ENCODE data around the gene LPAR5.

The LPAR5 gene

GRCh38 chr12:6632026-6632983 is 3.5 kb downstream of the LPAR5 start:
- Histone ChIP-seq H3K36me3 (ENCODE audit: control insufficient read depth, insufficient read depth, low read length) (no peaks in the 10 kb centered on the region), H3K9ac (ENCODE audit: low read length) (peak overlapping the region; percentile 8), H3K4me3 (ENCODE audit: low read length) (no peak overlapping the region), H3K4me1 (ENCODE audit: control insufficient read depth, insufficient read depth, low read length) (no peaks in the 10 kb centered on the region), H3K27me3 (ENCODE audit: control insufficient read depth, insufficient read depth, low read length) (no peaks in the 10 kb centered on the region), H3K27ac (ENCODE audit: low read depth, low read length) (no peak overlapping the region)

GRCh38 chr12:6631549-6631961 is 4.2 kb downstream of the LPAR5 start:
- H3K9ac ChIP-seq (ENCODE audit: low read length): no peak overlapping the region
- no peaks in the 10 kb centered on the region for H3K36me3 ChIP-seq (ENCODE audit: control insufficient read depth, insufficient read depth, low read length)
- no peaks in the 10 kb centered on the region for H3K27me3 ChIP-seq (ENCODE audit: control insufficient read depth, insufficient read depth, low read length)
- H3K27ac ChIP-seq (ENCODE audit: low read depth, low read length): no peak overlapping the region
- H3K4me1 ChIP-seq (ENCODE audit: control insufficient read depth, insufficient read depth, low read length): no peaks in the 10 kb centered on the region
- peak overlapping the region; percentile 54 for H3K4me3 ChIP-seq (ENCODE audit: low read length)

DNA sequence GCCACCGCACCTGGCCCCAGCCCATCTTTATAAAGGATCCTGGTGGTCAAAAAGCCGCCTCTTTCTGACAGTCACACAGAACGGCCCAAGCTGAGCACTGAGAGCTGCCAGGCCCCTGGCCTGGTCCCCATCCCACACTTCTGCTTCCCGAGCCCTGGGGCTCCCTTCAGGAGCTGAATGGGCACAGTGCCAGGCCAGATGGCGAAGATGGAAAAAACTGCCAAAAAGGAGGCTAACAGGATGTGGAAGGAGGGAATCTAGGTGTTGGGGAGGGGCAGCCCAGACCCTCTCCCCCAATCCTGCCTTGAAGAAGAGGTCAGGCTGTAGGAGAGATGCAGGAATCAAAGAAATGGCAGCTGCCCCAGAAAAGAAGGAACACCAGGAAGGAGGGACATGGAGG is 5.0 kb downstream of the LPAR5 start:
- no peak overlapping the region for H3K4me3 ChIP-seq (ENCODE audit: low read length)
- H3K9ac ChIP-seq (ENCODE audit: low read length): no peak overlapping the region
- no peaks in the 10 kb centered on the region for H3K27me3 ChIP-seq (ENCODE audit: control insufficient read depth, insufficient read depth, low read length)
- no peaks in the 10 kb centered on the region for H3K4me1 ChIP-seq (ENCODE audit: control insufficient read depth, insufficient read depth, low read length)
- no peaks in the 10 kb centered on the region for H3K36me3 ChIP-seq (ENCODE audit: control insufficient read depth, insufficient read depth, low read length)
- no peak overlapping the region for H3K27ac ChIP-seq (ENCODE audit: low read depth, low read length)

- Histone ChIP-seq H3K27ac (ENCODE audit: low read depth, low read length) (no peak overlapping the region), H3K4me3 (ENCODE audit: low read length) (no peak overlapping the region), H3K36me3 (ENCODE audit: control insufficient read depth, insufficient read depth, low read length) (no peaks in the 10 kb centered on the region), H3K9ac (ENCODE audit: low read length) (no peak overlapping the region), H3K4me1 (ENCODE audit: control insufficient read depth, insufficient read depth, low read length) (no peaks in the 10 kb centered on the region), H3K27me3 (ENCODE audit: control insufficient read depth, insufficient read depth, low read length) (no peaks in the 10 kb centered on the region)
These were observed 8.1 kb downstream of the LPAR5 start for GRCh38 chr12:6627616-6628015.

- no peak overlapping the region for H3K9ac ChIP-seq (ENCODE audit: low read length)
- H3K4me3 ChIP-seq (ENCODE audit: low read length): no peak overlapping the region
- H3K27ac ChIP-seq (ENCODE audit: low read depth, low read length): no peak overlapping the region
- no peaks in the 10 kb centered on the region for H3K36me3 ChIP-seq (ENCODE audit: control insufficient read depth, insufficient read depth, low read length)
- H3K27me3 ChIP-seq (ENCODE audit: control insufficient read depth, insufficient read depth, low read length): no peaks in the 10 kb centered on the region
- H3K4me1 ChIP-seq (ENCODE audit: control insufficient read depth, insufficient read depth, low read length): no peaks in the 10 kb centered on the region
These were observed 9.0 kb downstream of the LPAR5 start for GRCh38 chr12:6626654-6627283.

GRCh38 chr12:6620885-6621274 is 14.9 kb downstream of the LPAR5 start:
- Histone ChIP-seq H3K4me1 (ENCODE audit: control insufficient read depth, insufficient read depth, low read length) (no peaks in the 10 kb centered on the region), H3K36me3 (ENCODE audit: control insufficient read depth, insufficient read depth, low read length) (peaks cover 3% of the 10 kb centered on the region), H3K27me3 (ENCODE audit: control insufficient read depth, insufficient read depth, low read length) (peaks cover 4% of the 10 kb centered on the region), H3K9ac (ENCODE audit: low read length) (no peak overlapping the region), H3K27ac (ENCODE audit: low read depth, low read length) (no peak overlapping the region), H3K4me3 (ENCODE audit: low read length) (peak overlapping the region; percentile 30)

GRCh38 chr12:6620137-6620884 is 15.4 kb downstream of the LPAR5 start:
- no peaks in the 10 kb centered on the region for H3K4me1 ChIP-seq (ENCODE audit: control insufficient read depth, insufficient read depth, low read length)
- H3K27me3 ChIP-seq (ENCODE audit: control insufficient read depth, insufficient read depth, low read length): peaks cover 4% of the 10 kb centered on the region
- no peak overlapping the region for H3K9ac ChIP-seq (ENCODE audit: low read length)
- H3K36me3 ChIP-seq (ENCODE audit: control insufficient read depth, insufficient read depth, low read length): peaks cover 3% of the 10 kb centered on the region
- H3K4me3 ChIP-seq (ENCODE audit: low read length): peak overlapping the region; percentile 30
- H3K27ac ChIP-seq (ENCODE audit: low read depth, low read length): no peak overlapping the region

- H3K36me3 ChIP-seq (ENCODE audit: control insufficient read depth, insufficient read depth, low read length): peaks cover 3% of the 10 kb centered on the region
- H3K4me3 ChIP-seq (ENCODE audit: low read length): no peak overlapping the region
- H3K9ac ChIP-seq (ENCODE audit: low read length): no peak overlapping the region
- H3K4me1 ChIP-seq (ENCODE audit: control insufficient read depth, insufficient read depth, low read length): no peaks in the 10 kb centered on the region
- peaks cover 4% of the 10 kb centered on the region for H3K27me3 ChIP-seq (ENCODE audit: control insufficient read depth, insufficient read depth, low read length)
- H3K27ac ChIP-seq (ENCODE audit: low read depth, low read length): no peak overlapping the region
These were observed 17.1 kb downstream of the LPAR5 start for GRCh38 chr12:6618483-6619225.

DNA sequence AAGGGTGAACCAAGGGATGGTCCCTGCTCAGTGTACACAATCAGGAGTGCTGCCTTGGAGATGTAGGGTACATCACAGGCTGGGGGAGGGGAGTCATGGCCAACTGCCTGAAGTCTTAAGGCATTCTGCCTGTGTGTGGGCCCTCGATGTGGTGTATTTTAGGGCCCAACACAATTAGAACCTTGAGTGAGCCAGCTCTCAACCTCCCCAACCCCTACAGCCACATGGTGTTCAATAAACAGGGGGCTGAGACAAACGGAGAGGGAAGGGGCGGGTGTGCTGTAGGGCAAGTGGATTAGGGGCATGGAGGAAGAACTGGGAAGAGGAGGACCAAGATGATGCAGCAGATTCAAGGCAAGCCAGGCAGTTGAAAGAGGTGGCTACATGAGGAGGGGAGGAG is 20.0 kb downstream of the LPAR5 start:
- Histone ChIP-seq H3K4me3 (ENCODE audit: low read length) (no peak overlapping the region), H3K9ac (ENCODE audit: low read length) (no peak overlapping the region), H3K27me3 (ENCODE audit: control insufficient read depth, insufficient read depth, low read length) (peaks cover 4% of the 10 kb centered on the region), H3K27ac (ENCODE audit: low read depth, low read length) (no peak overlapping the region), H3K36me3 (ENCODE audit: control insufficient read depth, insufficient read depth, low read length) (peaks cover 3% of the 10 kb centered on the region), H3K4me1 (ENCODE audit: control insufficient read depth, insufficient read depth, low read length) (peaks cover 20% of the 10 kb centered on the region)

GRCh38 chr12:6614513-6615172 is 21.1 kb downstream of the LPAR5 start:
- Histone ChIP-seq H3K4me3 (ENCODE audit: low read length) (no peak overlapping the region), H3K27me3 (ENCODE audit: control insufficient read depth, insufficient read depth, low read length) (no peaks in the 10 kb centered on the region), H3K4me1 (ENCODE audit: control insufficient read depth, insufficient read depth, low read length) (peaks cover 20% of the 10 kb centered on the region), H3K36me3 (ENCODE audit: control insufficient read depth, insufficient read depth, low read length) (no peaks in the 10 kb centered on the region), H3K9ac (ENCODE audit: low read length) (no peak overlapping the region), H3K27ac (ENCODE audit: low read depth, low read length) (peak overlapping the region; percentile 97)

DNA sequence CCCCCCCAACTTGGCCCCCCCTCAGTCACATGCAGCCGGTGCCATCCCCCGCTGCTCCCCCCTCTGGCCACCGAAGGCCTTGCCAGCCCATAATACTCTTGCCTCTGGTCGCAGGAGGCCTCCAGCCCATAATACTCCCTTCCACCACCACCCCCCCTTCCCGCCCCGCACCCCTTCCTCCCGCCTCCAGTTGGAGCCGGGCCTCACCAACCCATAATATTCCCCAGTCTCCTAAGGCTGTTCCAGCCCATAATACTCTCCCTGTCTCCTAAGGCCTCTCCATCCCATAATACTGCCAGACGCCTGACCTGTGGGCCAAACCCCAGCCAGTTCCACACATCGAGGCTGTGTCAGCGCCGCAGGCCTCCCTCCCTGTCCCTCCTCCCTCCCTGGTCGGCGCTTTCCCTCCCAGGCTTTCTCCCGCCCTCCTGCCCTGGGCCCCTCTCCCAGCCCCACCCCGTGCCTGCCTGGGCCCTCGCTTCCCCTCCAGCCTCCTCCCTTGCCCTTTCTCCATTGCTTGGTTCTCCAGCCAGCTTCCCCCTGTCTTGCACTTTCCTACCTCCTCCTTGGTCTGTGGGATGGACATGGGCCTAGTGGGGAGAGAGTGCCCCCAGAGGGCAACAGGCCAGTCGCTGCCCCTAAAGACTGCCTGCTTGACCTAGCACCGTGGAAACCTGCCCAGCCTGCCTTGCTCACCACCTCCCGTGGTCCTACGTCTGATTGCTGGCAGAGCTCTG is 21.8 kb downstream of the LPAR5 start:
- Histone ChIP-seq H3K27me3 (ENCODE audit: control insufficient read depth, insufficient read depth, low read length) (no peaks in the 10 kb centered on the region), H3K27ac (ENCODE audit: low read depth, low read length) (peak overlapping the region; percentile 97), H3K4me1 (ENCODE audit: control insufficient read depth, insufficient read depth, low read length) (peaks cover 20% of the 10 kb centered on the region), H3K9ac (ENCODE audit: low read length) (no peak overlapping the region), H3K36me3 (ENCODE audit: control insufficient read depth, insufficient read depth, low read length) (no peaks in the 10 kb centered on the region), H3K4me3 (ENCODE audit: low read length) (no peak overlapping the region)

All from rectal smooth muscle tissue (tissue), 1 donor.